ENCODE data around the gene ZNF777. TPM values are rescaled to one million over a fixed set of nuclear protein-coding genes. Genes with fewer than 3 reads are reported as not detected.
A peak's percentile ranks its signal among the peaks of the same experiment; 100 is the strongest.

Gene ZNF777
- total RNA-seq, 2 experiments from 2014 or later, result 14.5 to 14.8 TPM

- no peak overlapping the region for H3K4me3 Mint-ChIP-seq
- H3K4me3 ChIP-seq (ENCODE audit: low read length), result no peak overlapping the region
- H3K4me1 ChIP-seq (ENCODE audit: insufficient read depth, low read length), result no peaks in the 10 kb centered on the region
- intact Hi-C loops (cut with DNase I, micrococcal nuclease), result loop anchor here in 1 of 2 experiments (10.0 kb wide), 1 partner anchor 119 kb away; no protein-coding TSS in a partner anchor
- no peaks in the 10 kb centered on the region for H3K4me1 Mint-ChIP-seq (ENCODE audit: low read depth)
- ATAC-seq (ENCODE audit: poor library complexity), result no peak
- peaks cover 13% of the 10 kb centered on the region for H3K36me3 Mint-ChIP-seq (ENCODE audit: low read depth)
- H3K27ac ChIP-seq (ENCODE audit: low read depth in 1 of 2, low read length in 2 of 2), result no peak overlapping the region
- peaks cover 14 to 19% of the 10 kb centered on the region in 2 experiments for H3K9me3 ChIP-seq (ENCODE audit: control insufficient read depth in 1 of 2, insufficient read depth in 1 of 2, low read length in 2 of 2)
- no peak overlapping the region for H3K27ac Mint-ChIP-seq
- H3K9me3 Mint-ChIP-seq, result peaks cover 6% of the 10 kb centered on the region
- POLR2A ChIA-PET, result no interaction called here
- no peak for DNase-seq
- H3K36me3 ChIP-seq (ENCODE audit: insufficient read depth, low read length), result no peaks in the 10 kb centered on the region
- CTCF ChIA-PET, result no interaction called here
- TF ChIP-seq, protein P1, sequence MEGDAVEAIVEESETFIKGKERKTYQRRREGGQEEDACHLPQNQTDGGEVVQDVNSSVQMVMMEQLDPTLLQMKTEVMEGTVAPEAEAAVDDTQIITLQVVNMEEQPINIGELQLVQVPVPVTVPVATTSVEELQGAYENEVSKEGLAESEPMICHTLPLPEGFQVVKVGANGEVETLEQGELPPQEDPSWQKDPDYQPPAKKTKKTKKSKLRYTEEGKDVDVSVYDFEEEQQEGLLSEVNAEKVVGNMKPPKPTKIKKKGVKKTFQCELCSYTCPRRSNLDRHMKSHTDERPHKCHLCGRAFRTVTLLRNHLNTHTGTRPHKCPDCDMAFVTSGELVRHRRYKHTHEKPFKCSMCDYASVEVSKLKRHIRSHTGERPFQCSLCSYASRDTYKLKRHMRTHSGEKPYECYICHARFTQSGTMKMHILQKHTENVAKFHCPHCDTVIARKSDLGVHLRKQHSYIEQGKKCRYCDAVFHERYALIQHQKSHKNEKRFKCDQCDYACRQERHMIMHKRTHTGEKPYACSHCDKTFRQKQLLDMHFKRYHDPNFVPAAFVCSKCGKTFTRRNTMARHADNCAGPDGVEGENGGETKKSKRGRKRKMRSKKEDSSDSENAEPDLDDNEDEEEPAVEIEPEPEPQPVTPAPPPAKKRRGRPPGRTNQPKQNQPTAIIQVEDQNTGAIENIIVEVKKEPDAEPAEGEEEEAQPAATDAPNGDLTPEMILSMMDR (IDR thresholded peaks at IDR 0.05), result no peak
- H3K27me3 Mint-ChIP-seq, result no peaks in the 10 kb centered on the region
- H3K27me3 ChIP-seq (ENCODE audit: control insufficient read depth in 1 of 2, insufficient read depth in 2 of 2, low read length in 2 of 2), result no peaks in the 10 kb centered on the region
Observed at GRCh38 chr7:149505551-149505950, 44.7 kb upstream of the ZNF777 start.

GRCh38 chr7:149501651-149502050 is 40.8 kb upstream of the ZNF777 start:
- Mint-ChIP-seq H3K4me3 (no peak overlapping the region), H3K4me1 (ENCODE audit: low read depth) (peaks cover 4% of the 10 kb centered on the region), H3K27ac (no peak overlapping the region), H3K27me3 (no peaks in the 10 kb centered on the region), H3K9me3 (no peaks in the 10 kb centered on the region), H3K36me3 (ENCODE audit: low read depth) (peaks cover 4% of the 10 kb centered on the region)
- Histone ChIP-seq H3K4me1 (ENCODE audit: insufficient read depth, low read length) (peaks cover 9% of the 10 kb centered on the region), H3K27ac (ENCODE audit: low read depth in 1 of 2, low read length in 2 of 2) (no peak overlapping the region), H3K9me3 (ENCODE audit: control insufficient read depth in 1 of 2, insufficient read depth in 1 of 2, low read length in 2 of 2) (peaks cover 0 to 3% of the 10 kb centered on the region in 2 experiments), H3K4me3 (ENCODE audit: low read length) (no peak overlapping the region), H3K27me3 (ENCODE audit: control insufficient read depth in 1 of 2, insufficient read depth in 2 of 2, low read length in 2 of 2) (no peaks in the 10 kb centered on the region), H3K36me3 (ENCODE audit: insufficient read depth, low read length) (no peaks in the 10 kb centered on the region)
- DNase-seq (peak in 1 of 14 experiments; percentile 5), ATAC-seq (ENCODE audit: poor library complexity) (no peak)
- intact Hi-C loops (cut with DNase I, micrococcal nuclease), result loop anchor here in 1 of 2 experiments (10.0 kb wide), 1 partner anchor 123 kb away; no protein-coding TSS in a partner anchor
- CTCF ChIA-PET, result no interaction called here
- TF ChIP-seq, protein P1 (IDR thresholded peaks at IDR 0.05), result no peak
- POLR2A ChIA-PET, result no interaction called here

DNA sequence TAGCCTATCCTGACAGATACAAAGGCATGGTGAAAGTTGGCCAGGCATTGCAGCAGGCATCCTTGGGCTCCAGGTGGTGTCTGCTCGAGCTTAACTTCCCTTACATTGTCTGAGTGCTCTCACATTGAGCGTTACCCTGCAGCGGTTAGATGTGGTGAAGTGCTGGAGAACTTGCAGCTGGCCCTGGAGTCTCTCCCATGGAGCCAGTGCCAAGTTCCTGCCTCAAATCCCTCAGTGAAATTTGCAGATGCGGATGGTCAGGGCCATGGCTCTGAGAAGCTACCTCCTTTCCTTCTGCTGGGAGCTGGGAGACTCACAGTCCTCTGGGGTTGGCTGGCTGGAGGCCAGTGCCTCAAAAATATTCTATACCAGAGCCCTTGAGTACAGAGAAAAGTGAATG is 40.0 kb upstream of the ZNF777 start:
- POLR2A ChIA-PET, result no interaction called here

More for the DNA sequence above, 40.0 kb upstream of the ZNF777 start:
- no peaks in the 10 kb centered on the region for H3K36me3 ChIP-seq (ENCODE audit: insufficient read depth, low read length)
- DNase-seq (peak in 1 of 14 experiments; percentile 2), ATAC-seq (ENCODE audit: poor library complexity) (no peak)
- intact Hi-C loops (cut with DNase I, micrococcal nuclease), result loop anchor here in 1 of 2 experiments (10.0 kb wide), 1 partner anchor 124 kb away; no protein-coding TSS in a partner anchor
- CTCF ChIA-PET, result no interaction called here
- H3K27me3 ChIP-seq (ENCODE audit: control insufficient read depth in 1 of 2, insufficient read depth in 2 of 2, low read length in 2 of 2), result no peaks in the 10 kb centered on the region
- H3K27ac ChIP-seq (ENCODE audit: low read depth in 1 of 2, low read length in 2 of 2), result no peak overlapping the region
- Mint-ChIP-seq H3K27me3 (no peaks in the 10 kb centered on the region), H3K9me3 (no peaks in the 10 kb centered on the region), H3K36me3 (ENCODE audit: low read depth) (peaks cover 6% of the 10 kb centered on the region), H3K27ac (no peak overlapping the region), H3K4me1 (ENCODE audit: low read depth) (peaks cover 11% of the 10 kb centered on the region), H3K4me3 (no peak overlapping the region)
- TF ChIP-seq, protein P1 (IDR thresholded peaks at IDR 0.05), result no peak
- H3K9me3 ChIP-seq (ENCODE audit: control insufficient read depth in 1 of 2, insufficient read depth in 1 of 2, low read length in 2 of 2), result no peaks in the 10 kb centered on the region
- peaks cover 16% of the 10 kb centered on the region for H3K4me1 ChIP-seq (ENCODE audit: insufficient read depth, low read length)
- no peak overlapping the region for H3K4me3 ChIP-seq (ENCODE audit: low read length)

All from CD4-positive, alpha-beta T cell (primary cell).